Gastroesophageal sphincter (tissue), 4 donors: Measurements from ENCODE around the gene HPSE. TPM values are rescaled to one million over a fixed set of nuclear protein-coding genes. Genes with fewer than 3 reads are reported as not detected.

Experiments
- ATAC-seq: fragments of 150-250 bp; one replicate; pipeline ENCODE4 v1.9.1; 2016; ENCODE audit warnings: mild to moderate bottlenecking, moderate library complexity
- H3K27ac ChIP-seq, 4 donors: fragments of 200-600 bp; sonication (generic) in 3 of 4; 1 replicate in 3 of 4; 2 replicates in 1 of 4; pipeline ENCODE4 v1.5.1; 2016 to 2019
- H3K27me3 ChIP-seq: fragments of 200-600 bp; sonication (generic); one replicate; pipeline ENCODE4 v1.5.1; 2019
- H3K36me3 ChIP-seq, 2 donors: fragments of 200-600 bp; sonication (generic); one replicate each; pipeline ENCODE4 v1.5.1; 2019; ENCODE audit warnings: control low read depth in 1 of 2
- H3K4me1 ChIP-seq, 3 donors: fragments of 200-600 bp; sonication (generic); 1 replicate in 2 of 3; 2 replicates in 1 of 3; pipeline ENCODE4 v1.5.1; 2016 to 2019; ENCODE audit warnings: control low read depth in 2 of 3
- H3K4me3 ChIP-seq, 2 donors: fragments of 200-600 bp; sonication (generic); one replicate each; pipeline ENCODE4 v1.5.1; 2019; ENCODE audit warnings: mild to moderate bottlenecking in 1 of 2, moderate library complexity in 1 of 2
- H3K9me3 ChIP-seq, 3 donors: fragments of 200-600 bp; sonication (generic); one replicate each; pipeline ENCODE4 v1.5.1; 2017 to 2019; ENCODE audit warnings: control low read depth in 2 of 3
- EP300 ChIP-seq: sonication (generic); formaldehyde crosslinking; IDR thresholded peaks from one replicate; pipeline ENCODE4 v1.6.1; 2017; ENCODE audit warnings: antibody characterized with exemption, mild to moderate bottlenecking
- POLR2A ChIP-seq, 2 donors: fragments of 450-650 bp; IDR thresholded peaks; one replicate each; pipeline ENCODE4 v1.6.1; 2017; ENCODE audit warnings: antibody characterized with exemption in 2 of 2, mild to moderate bottlenecking in 2 of 2, moderate library complexity in 1 of 2
- POLR2AphosphoS5 ChIP-seq: sonication (generic); formaldehyde crosslinking; IDR thresholded peaks from one replicate; pipeline ENCODE4 v1.6.1; 2017; ENCODE audit warnings: antibody characterized with exemption
- WGBS, 2 donors: methylation state at CpG; one replicate each; pipeline ENCODE4 v1.1.5; 2018; ENCODE audit warnings: low coverage in 1 of 2; 5-methylcytosine and 5-hydroxymethylcytosine counted together
- total RNA-seq, 4 donors: library from RNA; depleted of rRNA; stranded (reverse); fragments of >200 nt; gene quantifications; one replicate each; pipeline ENCODE4 v1.1.0, GENCODE V29; 2016
- TF ChIP-seq, protein P1 (sequence below), 4 experiments: fragments of 200-600 bp in 2 of 4; fragments of 450-650 bp in 2 of 4; sonication (generic) in 1 of 4; IDR thresholded peaks; one replicate each; pipeline ENCODE4 v1.5.1; 2017 to 2019; ENCODE audit warnings: antibody characterized with exemption in 4 of 4, mild to moderate bottlenecking in 2 of 4, moderate library complexity in 2 of 4

The HPSE gene
- total RNA-seq, 4 donors from 2014 or later: 0.47 to 3.3 (median 1.5) TPM

DNA sequence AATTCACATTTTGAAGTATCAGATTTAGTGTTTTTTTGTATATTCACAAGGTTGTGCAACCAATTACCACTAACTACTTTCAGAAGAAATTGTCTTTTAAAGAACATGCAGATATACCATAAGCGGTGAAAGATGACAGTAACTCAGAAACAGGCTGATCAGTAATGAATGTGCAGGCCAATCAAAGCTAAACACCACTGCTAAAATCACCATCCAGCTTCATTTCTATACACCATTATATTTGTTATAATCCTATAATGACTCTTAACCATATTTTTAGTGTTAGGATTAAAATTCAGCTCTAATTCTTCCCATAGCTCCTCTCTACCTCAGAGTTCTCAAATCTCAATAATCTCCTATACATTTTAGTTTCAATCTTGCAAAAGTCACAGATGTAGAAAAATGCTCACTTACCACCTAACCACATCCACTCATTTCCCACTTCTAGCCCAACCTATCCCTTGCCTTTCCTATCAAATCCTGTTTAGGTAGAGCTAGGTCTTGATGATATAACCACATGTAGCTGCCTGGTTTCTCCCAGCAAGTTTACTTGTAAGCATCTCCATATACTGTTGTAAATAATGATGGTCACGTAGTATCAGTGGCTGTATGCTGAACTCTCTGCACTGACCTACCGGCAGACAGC is 66.7 kb downstream of the HPSE start:
- H3K27me3 ChIP-seq: no peaks in the 10 kb centered on the region
- TF ChIP-seq, protein P1, sequence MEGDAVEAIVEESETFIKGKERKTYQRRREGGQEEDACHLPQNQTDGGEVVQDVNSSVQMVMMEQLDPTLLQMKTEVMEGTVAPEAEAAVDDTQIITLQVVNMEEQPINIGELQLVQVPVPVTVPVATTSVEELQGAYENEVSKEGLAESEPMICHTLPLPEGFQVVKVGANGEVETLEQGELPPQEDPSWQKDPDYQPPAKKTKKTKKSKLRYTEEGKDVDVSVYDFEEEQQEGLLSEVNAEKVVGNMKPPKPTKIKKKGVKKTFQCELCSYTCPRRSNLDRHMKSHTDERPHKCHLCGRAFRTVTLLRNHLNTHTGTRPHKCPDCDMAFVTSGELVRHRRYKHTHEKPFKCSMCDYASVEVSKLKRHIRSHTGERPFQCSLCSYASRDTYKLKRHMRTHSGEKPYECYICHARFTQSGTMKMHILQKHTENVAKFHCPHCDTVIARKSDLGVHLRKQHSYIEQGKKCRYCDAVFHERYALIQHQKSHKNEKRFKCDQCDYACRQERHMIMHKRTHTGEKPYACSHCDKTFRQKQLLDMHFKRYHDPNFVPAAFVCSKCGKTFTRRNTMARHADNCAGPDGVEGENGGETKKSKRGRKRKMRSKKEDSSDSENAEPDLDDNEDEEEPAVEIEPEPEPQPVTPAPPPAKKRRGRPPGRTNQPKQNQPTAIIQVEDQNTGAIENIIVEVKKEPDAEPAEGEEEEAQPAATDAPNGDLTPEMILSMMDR (IDR thresholded peaks at IDR 0.05): no peak
- TF ChIP-seq POLR2A (IDR thresholded peaks at IDR 0.05): no peak
- no peak for TF ChIP-seq EP300
- TF ChIP-seq POLR2AphosphoS5: no peak
- H3K27ac ChIP-seq: no peak overlapping the region
- H3K4me3 ChIP-seq: no peak overlapping the region
- H3K36me3 ChIP-seq: peaks cover 0 to 48% of the 10 kb centered on the region in 2 donors
- ATAC-seq: no peak
- no peaks in the 10 kb centered on the region for H3K9me3 ChIP-seq
- H3K4me1 ChIP-seq: no peaks in the 10 kb centered on the region
- WGBS, 2 donors: 86 to 100% methylated on average over 1 to 3 of the region's 3 CpGs

- TF ChIP-seq, protein P1 (IDR thresholded peaks at IDR 0.05): no peak
- peak; percentile 20 for TF ChIP-seq POLR2AphosphoS5
- Histone ChIP-seq H3K4me3 (no peak overlapping the region), H3K36me3 (peaks cover 0 to 43% of the 10 kb centered on the region in 2 donors), H3K4me1 (no peaks in the 10 kb centered on the region), H3K9me3 (no peaks in the 10 kb centered on the region), H3K27me3 (no peaks in the 10 kb centered on the region), H3K27ac (no peak overlapping the region)
- ATAC-seq: peak; percentile 50
- WGBS, 2 donors: 72 to 81% methylated on average over 6 to 7 of the region's 7 CpGs
These were observed 67.4 kb downstream of the HPSE start for GRCh38 chr4:83267121-83267829.

DNA sequence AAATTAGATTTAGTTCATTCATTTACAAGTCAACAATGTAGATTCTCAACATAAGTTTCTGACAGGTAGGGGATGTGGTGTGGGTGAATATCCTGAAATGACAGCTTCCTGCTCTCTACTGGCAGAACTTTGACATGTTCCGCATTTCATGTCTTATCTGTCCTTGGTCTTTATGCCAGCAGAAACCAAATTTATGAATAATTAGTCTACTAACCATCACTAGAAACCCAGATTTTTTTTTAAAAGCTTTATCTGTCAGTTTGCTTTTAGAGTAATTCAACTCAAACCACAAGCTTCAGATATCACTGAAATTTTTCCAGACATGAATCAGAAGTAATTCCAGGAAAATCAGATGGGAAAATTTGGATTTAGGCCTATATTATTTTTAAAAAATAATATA is 68.0 kb downstream of the HPSE start:
- no peaks in the 10 kb centered on the region for H3K4me1 ChIP-seq
- H3K36me3 ChIP-seq: peaks cover 0 to 41% of the 10 kb centered on the region in 2 donors
- H3K4me3 ChIP-seq: no peak overlapping the region
- no peaks in the 10 kb centered on the region for H3K9me3 ChIP-seq
- ATAC-seq: no peak
- no peak overlapping the region for H3K27ac ChIP-seq
- TF ChIP-seq POLR2A (IDR thresholded peaks at IDR 0.05) (no peak), EP300 (no peak), POLR2AphosphoS5 (no peak)
- TF ChIP-seq, protein P1 (IDR thresholded peaks at IDR 0.05): no peak
- 82 to 83% methylated on average over 1 of the region's 1 CpG for WGBS, 2 donors
- H3K27me3 ChIP-seq: no peaks in the 10 kb centered on the region

- WGBS, 2 donors: 85 to 91% methylated on average over 1 of the region's 1 CpG
- no peak overlapping the region for H3K4me3 ChIP-seq
- TF ChIP-seq POLR2A (IDR thresholded peaks at IDR 0.05) (no peak), EP300 (no peak), POLR2AphosphoS5 (no peak)
- TF ChIP-seq, protein P1 (IDR thresholded peaks at IDR 0.05): no peak
These were observed 71.5 kb downstream of the HPSE start for GRCh38 chr4:83263106-83263505.

DNA sequence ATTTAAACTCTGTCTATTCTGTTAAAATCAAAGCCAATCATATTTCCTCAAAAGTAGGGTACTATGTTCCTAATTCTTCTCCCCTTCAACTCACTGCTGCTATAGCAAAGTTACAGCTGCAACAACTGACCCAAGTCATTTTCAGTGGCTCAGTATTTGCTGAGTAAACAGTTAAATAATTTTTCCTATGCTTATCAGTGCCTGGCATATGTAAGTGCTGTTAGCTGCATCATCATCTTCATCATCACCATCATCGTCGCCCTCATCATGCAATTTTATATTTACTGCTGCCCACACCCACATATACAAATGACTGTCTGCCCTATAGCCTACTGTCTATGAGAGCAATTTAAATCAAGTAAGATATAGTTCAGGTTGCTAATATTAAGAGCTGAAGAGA is 72.0 kb downstream of the HPSE start:
- peaks cover 0 to 28% of the 10 kb centered on the region in 2 donors for H3K36me3 ChIP-seq
- no peaks in the 10 kb centered on the region for H3K27me3 ChIP-seq
- peaks cover 0 to 3% (median 0%) of the 10 kb centered on the region in 3 donors for H3K4me1 ChIP-seq
- TF ChIP-seq POLR2A (IDR thresholded peaks at IDR 0.05) (no peak), POLR2AphosphoS5 (no peak), EP300 (no peak)
- TF ChIP-seq, protein P1 (IDR thresholded peaks at IDR 0.05): no peak
- no peaks in the 10 kb centered on the region for H3K9me3 ChIP-seq
- WGBS, 2 donors: 86 to 100% methylated on average over 2 of the region's 2 CpGs
- H3K4me3 ChIP-seq: no peak overlapping the region
- H3K27ac ChIP-seq: no peak overlapping the region
- no peak for ATAC-seq

More at GRCh38 chr4:83263106-83263505, 71.5 kb downstream of the HPSE start:
- peaks cover 0 to 3% (median 0%) of the 10 kb centered on the region in 3 donors for H3K4me1 ChIP-seq
- ATAC-seq: no peak
- H3K36me3 ChIP-seq: peaks cover 0 to 28% of the 10 kb centered on the region in 2 donors
- H3K27me3 ChIP-seq: no peaks in the 10 kb centered on the region
- H3K9me3 ChIP-seq: no peaks in the 10 kb centered on the region
- no peak overlapping the region for H3K27ac ChIP-seq
